DMS53 treated with DMSO at 0.1 percent for 48 hours (cell line): Measurements from ENCODE around the gene GTF2IRD1.

Experiments
- DNase-seq: peaks from one replicate; lab custom pipeline; 2025; ENCODE audit not compliant: unreplicated experiment; lab: John Stamatoyannopoulos, UW

Gene GTF2IRD1

DNA sequence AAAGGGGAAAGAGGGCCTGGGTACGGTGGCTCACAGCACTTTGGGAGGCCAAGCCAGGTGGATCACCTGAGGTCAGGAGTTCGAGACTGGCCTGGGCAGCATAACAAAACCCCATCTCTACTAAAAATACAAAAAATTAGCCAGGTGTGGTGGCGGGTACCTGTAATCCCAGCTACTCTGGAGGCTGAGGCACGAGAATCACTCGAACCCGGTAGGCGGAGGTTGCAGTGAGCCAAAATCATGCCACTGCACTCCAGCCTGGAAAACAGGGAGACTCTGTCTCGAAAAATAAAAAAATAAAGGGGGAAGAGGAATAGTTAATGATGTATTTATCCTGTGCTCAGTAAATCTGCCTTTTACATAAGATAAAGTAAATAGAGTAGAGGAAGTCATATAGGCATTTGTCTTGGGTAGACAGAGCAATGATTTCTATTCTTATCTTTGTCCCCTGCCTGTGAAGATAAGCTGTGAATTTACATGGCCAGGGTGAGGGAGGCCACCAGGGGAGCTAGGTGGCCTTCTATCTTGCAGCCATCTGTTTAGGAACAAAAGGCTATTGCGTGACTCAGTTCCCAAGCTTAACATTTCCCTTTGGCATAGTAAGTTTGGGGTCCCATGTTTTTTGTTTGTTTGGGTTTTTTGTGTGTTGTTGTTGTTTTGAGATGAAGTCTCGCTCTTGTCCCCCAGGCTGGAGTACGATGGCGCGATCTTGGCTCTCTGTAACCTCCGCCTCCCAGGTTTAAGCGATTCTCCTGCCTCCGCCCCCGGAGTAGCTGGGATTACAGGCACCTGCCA is 130.7 kb downstream of the GTF2IRD1 start:
- no peak for DNase-seq

DNA sequence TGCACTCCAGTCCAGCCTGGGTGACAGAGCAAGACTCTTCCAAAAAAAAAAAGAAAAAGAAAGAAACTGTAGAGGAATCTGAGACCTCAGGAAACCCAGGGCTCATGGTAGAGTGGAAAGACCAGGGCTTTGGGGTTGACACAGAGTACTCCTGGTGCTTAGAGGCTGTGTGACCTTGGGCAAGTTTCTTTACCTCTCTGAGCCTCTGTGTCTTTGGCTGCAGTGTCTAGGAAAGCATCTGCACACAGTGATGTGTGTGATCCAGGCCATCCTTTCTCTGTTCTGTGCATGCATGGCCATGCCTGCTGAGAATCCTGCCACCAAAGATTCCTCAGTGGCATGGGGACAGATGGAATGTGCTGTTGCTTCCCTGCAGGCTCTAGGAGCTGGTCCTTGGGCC is 132.1 kb downstream of the GTF2IRD1 start:
- no peak for DNase-seq

- DNase-seq, result no peak
These were observed 132.8 kb downstream of the GTF2IRD1 start for GRCh38 chr7:74586258-74587175.

DNA sequence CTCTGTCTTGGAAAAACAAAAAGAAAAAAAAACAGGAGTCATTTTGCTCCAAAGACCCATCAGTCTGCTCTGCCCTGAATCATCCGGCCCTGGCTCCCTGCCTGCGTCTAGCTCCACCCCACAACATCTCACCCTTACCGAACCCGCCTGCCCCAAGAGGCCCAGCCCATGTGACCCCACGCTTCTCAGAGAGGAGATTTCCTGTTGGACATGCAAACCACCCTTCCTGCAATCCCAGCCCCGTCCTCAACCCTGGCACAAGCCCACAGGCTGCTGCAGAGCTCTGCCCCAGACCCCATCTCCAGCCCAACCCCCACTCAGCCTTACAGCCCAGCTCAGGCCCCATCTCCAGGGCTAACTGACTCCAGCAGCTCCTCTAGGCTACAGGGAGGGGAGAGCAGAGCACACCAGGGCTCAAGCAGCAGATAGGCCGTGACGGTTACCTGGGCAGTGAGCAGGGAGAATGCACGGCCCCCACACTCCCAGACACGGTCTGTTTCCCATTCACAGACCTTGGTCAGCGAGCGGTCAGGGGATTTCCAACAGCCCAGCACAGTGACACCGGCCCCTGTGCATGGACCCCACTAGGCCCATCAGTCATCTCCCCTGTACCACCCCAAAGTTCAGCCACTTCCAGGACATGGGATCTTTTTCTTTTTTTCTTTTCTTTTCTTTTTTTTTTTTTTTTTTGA is 133.9 kb downstream of the GTF2IRD1 start:
- DNase-seq, result peak; percentile 35

DNA sequence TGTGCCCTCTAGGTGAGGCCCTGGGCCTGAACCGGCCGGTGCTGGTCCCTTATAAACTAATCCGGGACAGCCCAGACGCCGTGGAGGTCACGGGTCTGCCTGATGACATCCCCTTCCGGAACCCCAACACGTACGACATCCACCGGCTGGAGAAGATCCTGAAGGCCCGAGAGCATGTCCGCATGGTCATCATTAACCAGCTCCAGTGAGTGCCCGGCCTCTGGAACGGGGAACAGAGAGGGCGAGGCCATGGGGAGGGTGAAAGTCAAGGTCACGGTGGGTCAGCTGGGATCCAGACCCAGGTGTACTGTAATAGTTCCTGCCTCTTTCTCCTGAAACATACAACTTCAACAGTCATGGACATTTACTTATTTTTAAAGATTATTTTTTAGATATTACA is 137.1 kb downstream of the GTF2IRD1 start:
- no peak for DNase-seq

- no peak for DNase-seq
These were observed 144.9 kb downstream of the GTF2IRD1 start for GRCh38 chr7:74598558-74598957.

DNA sequence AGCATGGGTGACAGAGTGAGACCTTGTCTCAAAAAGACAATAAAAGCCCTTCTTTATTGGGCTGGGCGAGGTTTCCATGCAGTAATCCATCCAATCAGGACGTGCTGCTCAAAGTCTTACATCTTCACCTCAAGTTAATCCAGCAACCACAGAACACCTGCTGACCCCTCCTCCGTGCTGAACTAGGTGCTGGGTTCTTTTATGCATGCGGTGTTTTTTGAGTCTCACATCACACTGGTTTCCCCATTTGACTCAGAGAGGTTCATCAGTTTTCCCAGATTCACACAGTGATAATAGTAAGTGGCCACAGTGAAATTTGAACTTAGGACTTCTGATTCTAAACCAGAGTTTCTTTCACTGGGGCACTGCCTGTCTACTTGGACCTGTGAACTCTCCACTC is 145.5 kb downstream of the GTF2IRD1 start:
- DNase-seq, result no peak

- no peak for DNase-seq
These were observed 150.8 kb downstream of the GTF2IRD1 start for GRCh38 chr7:74604326-74605020.

DNA sequence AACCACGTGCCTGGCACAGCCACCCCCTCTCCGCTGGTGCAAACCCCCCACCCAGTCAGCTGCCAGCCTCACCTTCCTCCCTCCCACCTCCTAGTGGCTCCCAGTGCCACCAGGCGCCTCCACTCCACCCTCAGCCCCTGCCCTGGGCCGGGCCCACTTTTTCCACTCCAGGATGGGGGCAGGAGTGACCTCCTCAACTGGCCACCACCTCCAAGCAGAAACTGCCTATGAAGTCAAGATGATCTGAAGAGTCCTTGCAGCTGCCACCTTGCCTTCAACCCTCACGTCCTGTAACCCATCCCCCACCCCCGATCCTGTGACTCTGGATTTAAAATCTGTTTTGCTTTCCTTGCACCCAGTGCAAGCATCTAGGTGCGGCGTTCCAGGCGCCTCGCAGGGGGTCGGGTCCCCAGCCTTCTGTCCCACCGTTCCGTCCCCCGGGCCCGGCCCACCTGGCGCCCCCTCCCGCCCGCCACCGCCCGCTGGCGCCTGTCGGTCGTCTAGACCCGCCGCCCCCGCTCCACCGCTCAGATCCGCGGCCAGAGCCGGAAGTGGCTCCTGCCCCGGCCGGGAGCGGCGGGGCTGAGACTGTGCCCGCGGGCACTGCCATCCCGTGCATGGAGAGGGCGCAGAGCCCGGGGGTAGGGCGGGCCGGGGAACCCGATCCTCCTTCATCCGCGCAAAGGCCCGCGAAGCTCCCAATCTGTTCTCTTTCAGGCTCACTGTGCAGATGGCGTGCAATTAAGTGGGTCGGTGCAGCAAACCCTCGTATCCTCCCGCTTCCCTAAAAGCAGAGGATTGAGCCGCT is 152.6 kb downstream of the GTF2IRD1 start:
- peak; percentile 53 for DNase-seq

DNA sequence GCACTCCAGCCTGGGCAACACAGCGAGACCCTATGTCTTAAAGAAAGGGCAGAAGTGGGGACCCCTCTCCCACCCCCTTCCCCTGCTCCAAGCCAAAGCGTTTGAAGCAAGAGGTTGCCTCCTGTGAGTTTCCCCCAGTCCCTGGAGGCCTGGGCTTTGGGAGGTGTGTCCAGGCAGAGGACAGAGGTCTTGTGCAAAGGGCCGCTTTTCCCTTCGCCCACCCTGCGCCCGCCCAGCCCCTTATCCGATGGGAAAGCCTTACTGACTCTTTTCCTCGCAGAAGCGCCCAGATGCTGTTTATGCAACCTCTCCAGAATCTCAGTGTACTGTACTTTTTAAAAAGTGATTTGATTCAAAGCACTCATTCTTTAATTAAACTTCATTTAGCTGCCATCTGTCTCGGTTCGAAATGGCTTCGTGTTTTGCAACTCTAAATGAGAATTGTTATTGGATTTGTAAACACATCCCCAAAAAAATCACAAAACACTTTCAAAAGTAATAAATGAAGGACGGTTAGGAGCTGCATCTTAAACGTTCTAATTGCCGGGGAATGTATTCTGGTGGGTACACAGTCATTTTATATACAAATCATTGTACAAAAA is 153.3 kb downstream of the GTF2IRD1 start:
- no peak for DNase-seq

DNA sequence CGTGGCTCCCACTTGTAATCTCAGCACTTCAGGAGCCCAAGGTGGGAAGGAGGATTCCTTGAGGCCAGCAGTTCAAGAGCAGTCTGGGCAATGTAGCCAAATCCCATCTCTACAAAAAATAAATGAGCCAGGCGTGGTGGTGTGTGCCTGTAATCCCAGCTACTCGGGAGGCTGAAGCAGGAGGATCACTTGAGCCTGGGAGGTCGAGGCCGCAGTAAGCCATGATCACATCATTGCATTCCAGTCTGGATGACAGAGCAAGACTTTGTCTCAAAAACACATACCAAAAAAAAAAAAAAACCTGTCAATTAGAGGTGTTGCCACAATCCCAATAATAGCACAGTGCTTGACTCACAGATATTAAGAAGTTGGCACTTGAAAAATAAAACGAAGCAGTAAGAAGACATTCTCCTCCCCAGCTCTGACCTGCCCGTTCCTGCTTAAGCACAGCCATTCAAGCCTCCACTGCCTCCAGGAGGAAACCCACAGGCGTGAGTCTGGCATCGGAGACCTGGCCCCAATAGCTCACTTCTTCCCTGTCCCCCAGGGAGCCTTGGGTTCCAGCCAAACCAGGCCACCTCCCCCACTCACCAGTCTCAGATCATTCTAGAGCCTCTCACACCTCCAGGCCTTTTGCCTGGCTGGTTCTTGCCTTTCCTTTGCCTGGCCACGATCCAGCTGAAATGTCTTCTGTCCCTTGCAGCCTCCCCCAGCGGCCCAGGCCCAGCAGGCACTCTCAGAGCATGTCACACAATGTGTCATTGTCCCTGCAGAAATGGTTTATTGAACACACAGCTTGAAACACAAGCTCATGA is 158.5 kb downstream of the GTF2IRD1 start:
- no peak for DNase-seq

- DNase-seq, result no peak
These were observed 162.5 kb downstream of the GTF2IRD1 start for GRCh38 chr7:74615933-74616780.

GRCh38 chr7:74617180-74617744 is 163.6 kb downstream of the GTF2IRD1 start:
- no peak for DNase-seq

GRCh38 chr7:74619235-74619860 is 165.6 kb downstream of the GTF2IRD1 start:
- DNase-seq, result no peak

- no peak for DNase-seq
These were observed 168.6 kb downstream of the GTF2IRD1 start for GRCh38 chr7:74622228-74622749.

DNA sequence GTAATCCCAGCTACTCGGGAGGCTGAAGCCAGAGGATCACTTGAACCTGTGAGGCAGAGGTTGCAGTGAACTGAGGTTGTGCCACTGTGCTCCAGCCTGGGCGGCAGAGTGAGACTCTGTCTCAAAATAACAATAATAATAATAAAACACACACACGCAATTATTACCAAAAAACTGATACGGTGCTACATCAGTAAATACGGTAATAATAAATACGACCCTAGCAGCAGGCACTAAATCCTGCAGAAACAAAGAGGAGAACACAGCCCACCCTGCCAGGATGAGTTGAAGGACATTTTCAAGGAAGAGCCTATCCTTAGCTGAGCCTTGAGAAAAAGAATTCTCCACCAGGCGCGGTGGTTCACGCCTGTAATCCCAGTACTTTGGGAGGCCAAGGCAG is 169.4 kb downstream of the GTF2IRD1 start:
- DNase-seq, result no peak

DNA sequence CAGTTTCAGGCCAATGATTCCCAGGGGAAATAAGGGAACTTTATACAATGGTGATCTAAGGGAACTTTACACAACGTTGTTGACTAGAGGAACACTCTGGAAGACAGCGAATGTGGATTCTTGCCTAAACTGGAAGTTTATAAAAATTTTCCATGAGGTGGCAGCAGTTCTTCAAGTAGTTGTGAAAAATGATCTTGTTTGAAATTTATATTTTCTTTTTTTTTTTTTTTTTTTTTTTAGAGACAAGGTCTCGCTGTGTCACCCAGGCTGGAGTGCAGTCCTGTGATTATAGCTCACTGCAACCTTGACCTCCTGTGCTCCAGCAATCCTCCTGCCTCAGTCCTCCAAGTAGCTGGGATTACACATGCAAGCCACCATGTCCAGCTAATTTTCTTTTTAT is 171.7 kb downstream of the GTF2IRD1 start:
- no peak for DNase-seq
